Stimulated activated CD4-positive, alpha-beta T cell treated with anti-CD3 and anti-CD28 coated beads, Interleukin-15, amount 100 ng/mL, for 48 hours (primary cell): ENCODE measurements around the gene BOD1L1.

Experiments
- DNase-seq, 2 donors: peaks; one replicate each; pipeline ENCODE4 v3.0.0-alpha.2; 2020; ENCODE audit warnings: low read depth in 2 of 2

The BOD1L1 gene

GRCh38 chr4:13539619-13540445, 87.7 kb downstream of the BOD1L1 start:
- no peak for DNase-seq

- DNase-seq: no peak
Observed at GRCh38 chr4:13539047-13539618, 88.4 kb downstream of the BOD1L1 start.

- DNase-seq: no peak
Observed at GRCh38 chr4:13538427-13538973, 89.0 kb downstream of the BOD1L1 start.

GRCh38 chr4:13537832-13538177, 89.7 kb downstream of the BOD1L1 start:
- no peak for DNase-seq

- DNase-seq: no peak
Observed at GRCh38 chr4:13537011-13537831, 90.3 kb downstream of the BOD1L1 start.

GRCh38 chr4:13536607-13537006, 90.9 kb downstream of the BOD1L1 start:
- DNase-seq: no peak

- DNase-seq: no peak
Observed at GRCh38 chr4:13535708-13536361, 91.7 kb downstream of the BOD1L1 start.

GRCh38 chr4:13535118-13535517, 92.4 kb downstream of the BOD1L1 start:
- DNase-seq: no peak

GRCh38 chr4:13534344-13535063, 93.0 kb downstream of the BOD1L1 start:
- no peak for DNase-seq

GRCh38 chr4:13533670-13534343, 93.7 kb downstream of the BOD1L1 start:
- DNase-seq: no peak

GRCh38 chr4:13531625-13531998, 95.9 kb downstream of the BOD1L1 start:
- DNase-seq: no peak

- no peak for DNase-seq
Observed at GRCh38 chr4:13530823-13531624, 96.5 kb downstream of the BOD1L1 start.

- no peak for DNase-seq
Observed at GRCh38 chr4:13529128-13529919, 98.2 kb downstream of the BOD1L1 start.

- no peak for DNase-seq
Observed at GRCh38 chr4:13528821-13529127, 98.8 kb downstream of the BOD1L1 start.

GRCh38 chr4:13527981-13528820, 99.3 kb downstream of the BOD1L1 start:
- DNase-seq: no peak

- DNase-seq: no peak
Observed at GRCh38 chr4:13527192-13527980, 100.1 kb downstream of the BOD1L1 start.

- no peak for DNase-seq
Observed at GRCh38 chr4:13526658-13527057, 100.9 kb downstream of the BOD1L1 start.
